HG02870 (cell line): Measurements from ENCODE around the gene CD200R1L.

Experiments
- ATAC-seq: cut with Tn5 transposase; IDR thresholded peaks from one replicate; pipeline ENCODE4 v1.9.1; 2021; ENCODE audit warnings: mild to moderate bottlenecking, moderate library complexity; ENCODE audit not compliant: unreplicated experiment

The CD200R1L gene

GRCh38 chr3:112793326-112794081 is 53.2 kb downstream of the CD200R1L start:
- no peak for ATAC-seq

GRCh38 chr3:112791736-112792135 is 54.9 kb downstream of the CD200R1L start:
- ATAC-seq, result no peak

DNA sequence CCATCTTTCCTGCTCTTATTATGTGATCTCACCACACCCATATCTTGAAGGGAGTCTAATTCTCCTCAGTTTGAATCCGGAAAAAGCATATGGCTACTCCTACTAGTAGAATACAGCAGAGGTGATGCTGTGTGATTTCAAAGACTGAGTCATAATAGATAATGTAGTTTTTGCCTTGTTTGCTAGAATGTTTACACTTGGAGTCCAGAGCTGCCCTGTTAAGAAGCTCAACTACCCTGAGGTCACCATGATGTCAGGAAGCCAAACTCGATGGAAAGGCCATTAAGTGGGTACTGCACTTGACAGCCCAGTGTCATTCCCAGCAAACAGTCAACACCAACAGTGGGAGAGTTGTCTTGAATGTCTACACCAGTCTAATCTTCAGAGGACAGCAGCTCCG is 56.9 kb downstream of the CD200R1L start:
- no peak for ATAC-seq

- no peak for ATAC-seq
Observed at GRCh38 chr3:112786881-112787579, 59.6 kb downstream of the CD200R1L start.

GRCh38 chr3:112786002-112786590 is 60.6 kb downstream of the CD200R1L start:
- no peak for ATAC-seq

GRCh38 chr3:112785321-112786001 is 61.2 kb downstream of the CD200R1L start:
- no peak for ATAC-seq

- ATAC-seq, result no peak
Observed at GRCh38 chr3:112782491-112782890, 64.2 kb downstream of the CD200R1L start.

DNA sequence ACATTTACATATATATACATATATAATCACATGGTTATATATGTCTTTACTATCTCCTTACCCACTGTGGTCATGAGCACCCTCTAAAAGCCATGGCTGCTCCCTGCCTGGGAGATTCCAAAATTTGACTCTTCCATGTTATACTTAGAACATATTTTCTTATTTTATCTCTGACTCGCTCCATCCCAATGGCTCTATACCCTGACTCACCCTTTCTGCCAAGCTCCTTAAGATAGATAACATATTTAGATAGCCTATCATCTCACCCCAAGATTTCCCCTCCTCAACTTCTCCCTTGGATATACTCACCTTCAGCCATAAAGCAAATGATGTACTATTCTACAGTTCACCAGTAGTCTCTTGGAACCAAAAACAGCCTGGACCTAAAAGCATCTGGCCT is 65.1 kb downstream of the CD200R1L start:
- ATAC-seq, result no peak

GRCh38 chr3:112779558-112780480 is 66.8 kb downstream of the CD200R1L start:
- no peak for ATAC-seq

- ATAC-seq, result no peak
Observed at GRCh38 chr3:112779011-112779410, 67.7 kb downstream of the CD200R1L start.

- no peak for ATAC-seq
Observed at GRCh38 chr3:112778353-112778948, 68.2 kb downstream of the CD200R1L start.

DNA sequence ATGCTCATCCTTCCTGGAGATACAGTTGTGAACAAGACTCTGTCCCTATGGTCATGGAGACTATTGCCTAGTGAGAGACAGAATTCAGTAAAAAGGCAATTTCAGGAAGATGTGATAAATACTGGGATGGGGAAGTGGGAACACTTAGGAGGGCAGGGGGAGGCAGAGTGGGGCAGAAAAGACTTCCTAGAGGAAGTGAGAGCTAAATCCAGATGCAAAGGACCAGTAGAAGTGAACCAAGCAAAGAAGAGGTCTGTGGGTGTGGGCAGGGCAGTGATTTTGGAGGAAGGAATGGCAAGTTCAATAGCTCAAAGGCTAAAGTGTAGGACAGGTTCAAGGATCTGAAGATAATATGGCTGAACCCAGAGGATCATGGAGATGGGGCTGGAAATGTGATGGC is 68.9 kb downstream of the CD200R1L start:
- ATAC-seq, result no peak

DNA sequence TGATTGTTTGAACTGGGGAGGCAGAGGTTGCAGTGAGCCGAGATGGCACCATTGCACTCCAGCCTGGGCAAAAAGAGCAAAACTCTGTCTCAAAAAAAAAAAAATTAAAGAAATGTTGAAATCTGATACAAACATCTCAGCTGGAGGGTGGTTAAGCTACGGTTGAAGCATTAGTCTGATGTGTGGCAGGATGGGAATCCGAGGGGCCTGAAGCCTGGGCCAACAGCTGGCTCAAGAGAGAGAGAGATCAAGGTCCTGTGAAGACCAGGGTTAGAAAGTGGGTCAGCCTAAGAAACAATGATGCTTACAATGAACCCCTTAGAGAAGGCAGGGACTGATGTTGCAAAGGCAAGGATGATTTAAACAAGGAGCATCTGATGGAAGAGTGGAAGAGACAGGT is 69.8 kb downstream of the CD200R1L start:
- ATAC-seq, result no peak

DNA sequence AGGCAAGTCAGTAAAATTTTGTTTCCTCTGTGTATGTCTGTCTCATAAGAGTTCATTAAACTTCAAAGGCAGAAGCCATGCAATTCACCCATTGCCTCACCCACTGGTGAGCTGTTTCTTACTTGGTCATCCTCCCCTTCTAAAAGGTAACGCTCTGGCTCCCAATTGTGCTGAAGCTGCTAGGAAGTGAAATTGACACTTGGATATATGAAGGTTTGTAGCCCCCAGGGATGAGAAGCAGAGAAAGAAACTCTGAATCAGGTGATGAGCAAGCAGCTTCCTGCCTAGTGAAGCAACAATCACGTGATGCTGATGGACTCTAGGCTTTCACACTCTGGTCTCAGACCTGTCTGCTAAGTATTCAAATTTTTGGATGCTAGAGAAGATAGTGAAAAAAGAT is 70.7 kb downstream of the CD200R1L start:
- no peak for ATAC-seq

DNA sequence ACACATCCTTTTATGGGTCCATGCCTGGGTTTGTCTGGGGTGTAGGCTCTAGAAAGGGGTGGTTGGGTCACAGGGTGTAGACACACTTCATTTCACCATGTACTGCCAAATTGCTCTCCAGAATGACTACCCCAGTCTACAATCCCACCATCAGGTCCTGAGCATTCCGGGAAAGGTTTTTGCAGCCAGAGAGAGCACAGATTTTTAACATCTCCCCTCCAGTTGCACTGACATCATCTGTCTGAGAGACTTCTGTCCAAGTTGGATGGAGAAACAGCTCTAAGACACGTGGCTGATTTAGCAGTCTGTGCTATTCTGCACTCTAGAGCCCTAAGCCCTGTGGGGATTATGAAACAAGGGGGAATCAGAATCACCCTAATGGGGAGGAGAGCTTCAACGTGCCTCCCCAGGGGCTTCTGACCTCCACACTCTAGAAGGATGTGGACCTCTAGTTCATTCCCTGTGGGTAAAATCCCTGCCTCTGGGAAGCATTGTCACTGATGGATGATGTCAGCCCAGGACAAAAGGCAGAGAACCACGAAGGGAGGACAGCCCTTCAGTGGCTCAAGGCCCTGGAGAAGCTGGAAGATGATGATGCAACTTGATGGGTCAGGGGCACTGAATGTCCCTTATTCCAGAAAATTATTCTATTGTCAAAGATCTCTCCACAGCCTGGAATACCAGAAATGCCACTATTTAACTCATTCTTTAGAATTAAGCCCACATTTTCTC is 71.5 kb downstream of the CD200R1L start:
- ATAC-seq, result no peak

DNA sequence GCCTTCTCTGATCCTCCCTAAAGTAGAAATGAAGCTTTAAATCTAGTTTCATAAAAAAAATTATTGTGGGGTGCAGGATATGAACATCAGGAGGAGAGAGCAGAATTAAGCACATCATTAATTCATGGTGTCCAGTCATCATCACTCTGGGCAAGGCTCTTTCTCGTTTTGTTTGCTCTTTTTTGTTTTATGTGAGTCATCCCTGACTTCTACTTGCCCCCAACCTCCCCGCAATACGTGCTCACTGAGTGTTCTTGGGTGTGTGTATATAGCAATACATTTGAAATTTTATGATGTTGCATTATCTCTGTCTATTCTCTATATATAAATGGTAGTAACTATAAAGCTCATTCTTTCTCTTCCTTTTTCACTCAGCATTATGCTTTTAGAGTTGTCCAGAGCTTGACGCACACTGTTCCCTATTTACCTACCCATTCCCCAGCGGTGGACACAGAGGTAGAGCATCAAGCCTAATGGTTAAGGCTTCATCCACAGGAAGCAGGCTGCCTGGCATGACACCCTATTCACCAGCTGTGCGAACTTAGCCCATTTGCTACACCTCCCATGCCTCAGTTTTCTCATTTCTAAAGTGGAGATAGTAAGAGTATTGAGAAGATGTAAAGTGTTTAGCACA is 72.3 kb downstream of the CD200R1L start:
- no peak for ATAC-seq

DNA sequence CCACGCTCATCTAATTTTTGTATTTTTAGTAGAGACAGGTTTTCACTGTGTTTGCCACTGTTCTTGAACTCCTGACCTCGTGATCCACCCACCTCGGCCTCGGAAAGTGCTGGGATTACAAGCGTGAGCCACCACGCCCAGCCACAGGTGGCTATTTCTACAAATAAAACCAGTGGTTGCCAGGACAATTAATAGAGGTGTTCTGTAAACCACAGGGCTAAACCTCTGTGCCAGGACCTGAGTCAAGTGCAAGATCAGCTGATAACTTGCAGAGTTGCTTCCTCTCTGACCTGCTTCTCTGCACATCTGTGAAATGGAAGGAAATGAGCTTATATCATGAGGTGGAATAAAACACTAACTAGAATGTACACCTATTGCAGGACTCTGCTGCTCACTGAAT is 72.8 kb downstream of the CD200R1L start:
- ATAC-seq, result no peak

DNA sequence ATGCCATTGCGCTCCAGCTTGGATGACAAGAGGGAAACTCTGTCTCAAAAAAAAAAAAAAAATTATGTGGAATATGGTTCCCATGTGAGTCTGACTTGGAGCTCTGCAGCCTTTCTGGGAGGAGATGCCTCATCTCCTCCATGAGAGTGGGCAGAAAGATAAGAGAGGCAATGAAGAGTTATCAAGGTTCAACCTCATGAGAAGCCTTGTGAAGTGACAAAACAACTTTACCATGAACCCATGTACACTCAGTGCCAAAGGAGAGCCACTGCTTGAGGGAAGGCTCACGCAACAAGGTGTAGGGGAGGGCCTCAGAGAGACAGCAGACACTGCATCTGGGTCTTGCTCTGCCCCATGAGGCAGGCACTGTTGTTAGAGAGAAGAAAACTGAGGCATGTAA is 75.7 kb downstream of the CD200R1L start:
- ATAC-seq, result no peak

DNA sequence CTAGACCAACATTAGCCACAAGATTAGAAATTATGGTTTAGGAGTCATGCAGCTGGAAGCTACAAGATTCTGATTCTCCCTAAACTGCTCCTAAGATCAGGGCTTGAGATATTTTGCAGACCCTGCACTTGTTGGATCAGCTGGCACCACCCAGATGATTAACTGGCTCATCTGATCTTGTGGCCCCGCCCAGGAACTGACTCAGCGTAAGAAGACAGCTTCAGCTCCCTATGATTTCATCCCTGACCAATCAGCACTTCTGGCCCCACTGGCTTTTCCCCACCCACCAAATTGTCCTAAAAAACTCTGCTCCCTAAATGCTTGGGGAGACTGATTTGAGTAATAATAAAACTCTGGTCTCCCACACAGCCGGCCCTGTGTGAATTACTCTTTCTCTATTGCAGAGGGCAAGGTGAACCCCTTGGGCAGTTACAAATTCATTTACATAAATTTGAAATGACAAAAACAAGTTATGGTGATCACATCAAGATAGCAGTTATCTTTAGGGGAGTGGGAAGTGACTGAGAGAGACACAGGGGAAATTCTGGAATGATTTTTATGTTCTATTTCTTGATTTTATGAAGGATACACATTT is 76.5 kb downstream of the CD200R1L start:
- ATAC-seq, result no peak
